PC-9 (cell line): ENCODE results near the gene OPN1LW.

Source experiments
- EZH2 ChIP-seq: fragments of 200-600 bp; sonication (generic); IDR thresholded peaks from 2 replicates; pipeline ENCODE4 v1.8.0; 2017; ENCODE audit warnings: antibody characterized with exemption, low read depth
- TF ChIP-seq, protein P1 (sequence below): fragments of 200-600 bp; sonication (generic); conservative IDR thresholded peaks from 2 replicates; pipeline ENCODE4 v1.6.1; 2017; ENCODE audit warnings: mixed run types, antibody characterized with exemption, mild to moderate bottlenecking, moderate library complexity

DNA sequence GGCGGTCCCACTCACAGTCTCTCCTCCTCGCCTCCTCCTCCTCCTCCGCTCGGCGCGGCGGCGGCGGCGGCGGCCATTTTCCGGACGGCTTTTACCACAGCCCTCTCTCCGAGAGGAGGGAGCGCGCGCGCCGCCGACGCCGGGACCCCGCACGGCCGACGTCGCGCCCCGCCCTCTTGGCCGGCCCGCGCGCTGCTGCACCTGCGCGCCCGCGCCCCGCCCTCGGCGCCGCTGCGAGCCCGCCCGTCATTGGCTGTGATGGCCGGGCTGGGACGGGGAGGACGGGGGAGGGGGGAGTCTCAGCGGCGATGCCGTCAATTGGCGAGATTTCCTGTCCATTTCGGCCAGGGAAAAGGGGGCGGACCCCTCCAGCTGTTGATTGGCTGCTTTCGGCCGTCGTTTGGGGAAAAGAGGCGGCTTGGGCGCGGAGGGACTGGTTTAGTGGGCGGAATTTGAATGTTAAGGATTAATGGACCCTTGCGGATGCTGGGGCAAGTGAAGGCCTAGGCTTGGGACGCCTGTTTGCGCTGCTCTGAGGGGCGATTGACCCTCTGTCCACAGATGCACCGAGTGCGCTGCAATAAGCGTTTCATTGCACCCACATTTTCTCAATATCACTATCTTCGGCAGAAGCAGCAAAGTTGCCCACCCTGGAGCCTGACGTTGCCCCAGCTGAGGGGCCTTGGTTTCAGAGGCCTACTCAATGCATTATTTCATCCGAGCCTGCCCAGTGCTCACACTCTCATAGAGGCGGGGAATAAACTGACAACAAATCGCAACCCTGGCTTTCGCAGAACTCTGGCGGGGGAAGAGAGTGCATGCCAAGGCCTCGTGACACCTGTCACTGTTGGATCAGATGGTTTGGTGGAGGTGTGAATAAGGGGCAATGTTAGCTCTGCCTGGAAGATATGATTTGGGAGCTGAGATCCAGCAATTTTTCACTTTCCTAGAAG, 46.2 kb upstream of the OPN1LW start, which contains the start of gene MECP2:
- TF ChIP-seq, protein P1, sequence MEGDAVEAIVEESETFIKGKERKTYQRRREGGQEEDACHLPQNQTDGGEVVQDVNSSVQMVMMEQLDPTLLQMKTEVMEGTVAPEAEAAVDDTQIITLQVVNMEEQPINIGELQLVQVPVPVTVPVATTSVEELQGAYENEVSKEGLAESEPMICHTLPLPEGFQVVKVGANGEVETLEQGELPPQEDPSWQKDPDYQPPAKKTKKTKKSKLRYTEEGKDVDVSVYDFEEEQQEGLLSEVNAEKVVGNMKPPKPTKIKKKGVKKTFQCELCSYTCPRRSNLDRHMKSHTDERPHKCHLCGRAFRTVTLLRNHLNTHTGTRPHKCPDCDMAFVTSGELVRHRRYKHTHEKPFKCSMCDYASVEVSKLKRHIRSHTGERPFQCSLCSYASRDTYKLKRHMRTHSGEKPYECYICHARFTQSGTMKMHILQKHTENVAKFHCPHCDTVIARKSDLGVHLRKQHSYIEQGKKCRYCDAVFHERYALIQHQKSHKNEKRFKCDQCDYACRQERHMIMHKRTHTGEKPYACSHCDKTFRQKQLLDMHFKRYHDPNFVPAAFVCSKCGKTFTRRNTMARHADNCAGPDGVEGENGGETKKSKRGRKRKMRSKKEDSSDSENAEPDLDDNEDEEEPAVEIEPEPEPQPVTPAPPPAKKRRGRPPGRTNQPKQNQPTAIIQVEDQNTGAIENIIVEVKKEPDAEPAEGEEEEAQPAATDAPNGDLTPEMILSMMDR: no peak
- no peak for TF ChIP-seq EZH2
